Fibroblast of lung (primary cell): ENCODE measurements around the gene DHRS4. TPM values are rescaled to one million over a fixed set of nuclear protein-coding genes. Genes with fewer than 3 reads are reported as not detected.

ENCODE experiments used
- DNase-seq, 2 donors: peaks; one replicate each; pipeline versions ENCODE4 v3.0.0 to v3.0.0-alpha.2; 2010; ENCODE audit warnings: low read depth in 2 of 2
- H2AFZ ChIP-seq: 2 replicates; pipeline ENCODE4 v1.5.1; 2012; ENCODE audit warnings: low read length, control low read depth, inconsistent platforms
- H3K27ac ChIP-seq: 2 replicates; pipeline ENCODE4 v1.5.1; 2011; ENCODE audit warnings: low read length, control low read depth; ENCODE audit not compliant: insufficient read depth
- H3K27me3 ChIP-seq: 2 replicates; pipeline ENCODE4 v1.5.1; 2011; ENCODE audit warnings: mild to moderate bottlenecking, low read length; ENCODE audit not compliant: control insufficient read depth, insufficient read depth
- H3K36me3 ChIP-seq: 2 replicates; pipeline ENCODE4 v1.5.1; 2011; ENCODE audit warnings: low read length; ENCODE audit not compliant: control insufficient read depth, insufficient read depth
- H3K4me1 ChIP-seq: 2 replicates; pipeline ENCODE4 v1.5.1; 2011; ENCODE audit warnings: low read length; ENCODE audit not compliant: control insufficient read depth, insufficient read depth; ENCODE audit errors: extremely low read depth
- H3K4me2 ChIP-seq: 2 replicates; pipeline ENCODE4 v1.5.1; 2011; ENCODE audit warnings: low read length, control low read depth; ENCODE audit not compliant: insufficient read depth; ENCODE audit errors: extremely low read depth
- H3K4me3 ChIP-seq, 4 experiments: fragments of 200-600 bp in 1 of 4; sonication (generic) in 1 of 4; replicated peaks in 1 of 4; 2 replicates each; pipeline ENCODE4 v1.5.1; 2011 to 2016; ENCODE audit warnings: low read length in 4 of 4, low read depth in 3 of 4, mild to moderate bottlenecking in 3 of 4, control low read depth in 2 of 4, inconsistent platforms in 1 of 4, mixed read lengths in 1 of 4; ENCODE audit not compliant: insufficient read depth in 1 of 4; ENCODE audit errors: control extremely low read depth in 1 of 4
- H3K79me2 ChIP-seq: 2 replicates; pipeline ENCODE4 v1.5.1; 2012; ENCODE audit warnings: mild to moderate bottlenecking, low read length, inconsistent platforms; ENCODE audit not compliant: control insufficient read depth, insufficient read depth
- H3K9ac ChIP-seq: 2 replicates; pipeline ENCODE4 v1.5.1; 2011; ENCODE audit warnings: mild to moderate bottlenecking, low read length, control low read depth; ENCODE audit not compliant: insufficient read depth
- H3K9me3 ChIP-seq: 2 replicates; pipeline ENCODE4 v1.5.1; 2012; ENCODE audit warnings: low read depth, low read length; ENCODE audit not compliant: control insufficient read depth, insufficient read depth
- H4K20me1 ChIP-seq: 2 replicates; pipeline ENCODE4 v1.5.1; 2011; ENCODE audit warnings: low read length; ENCODE audit not compliant: control insufficient read depth, insufficient read depth; ENCODE audit errors: extremely low read depth
- CTCF ChIP-seq, 2 donors: IDR thresholded peaks in 1 of 2; conservative IDR thresholded peaks in 1 of 2; 1 replicate in 1 of 2; 2 replicates in 1 of 2; pipeline ENCODE4 v1.5.1; 2011 to 2012; ENCODE audit warnings: low read length in 2 of 2, control low read depth in 1 of 2, inconsistent platforms in 1 of 2, low read depth in 1 of 2, mild to moderate bottlenecking in 1 of 2
- EZH2 ChIP-seq: IDR thresholded peaks from 2 replicates; pipeline ENCODE4 v1.5.1; 2012; ENCODE audit warnings: low read length, control low read depth, mild to moderate bottlenecking; ENCODE audit errors: missing control alignments
- polyA plus RNA-seq, 2 donors: library from polyadenylated mRNA; depleted of rRNA in 1 of 2; stranded (reverse) in 1 of 2; unstranded in 1 of 2; fragments of >200 nt; gene quantifications; 2 replicates each; pipeline ENCODE4 v1.2.1, GENCODE V29; 2011 to 2012; ENCODE audit warnings: missing spikeins in 1 of 2
- total RNA-seq: library from RNA; depleted of rRNA; stranded (reverse); fragments of >200 nt; gene quantifications from 2 replicates; pipeline ENCODE4 v1.2.1, GENCODE V29; 2014

DHRS4 gene
- total and polyA plus RNA-seq, 2 donors (not counting 1 experiment from before 2014, with no cell fraction given) = 30.5 to 54.7 TPM

GRCh38 chr14:23929136-23929535 lies 24.4 kb upstream of the DHRS4 start:
- H4K20me1 ChIP-seq = no peaks in the 10 kb centered on the region
- DNase-seq = no peak
- no peak for TF ChIP-seq EZH2
- TF ChIP-seq CTCF (conservative IDR thresholded peaks at IDR 0.05 in 1 of 2, IDR thresholded peaks at IDR 0.05 in 1 of 2; ENCODE audit: low read depth in 1 of 2, low read length in 2 of 2) = no peak
- H3K9ac ChIP-seq = no peak overlapping the region
- no peaks in the 10 kb centered on the region for H3K79me2 ChIP-seq
- no peak overlapping the region for H3K4me2 ChIP-seq
- no peaks in the 10 kb centered on the region for H3K9me3 ChIP-seq
- no peaks in the 10 kb centered on the region for H3K27me3 ChIP-seq
- H2AFZ ChIP-seq = no peak overlapping the region
- no peak overlapping the region for H3K27ac ChIP-seq
- H3K4me3 ChIP-seq = no peak overlapping the region
- H3K36me3 ChIP-seq = no peaks in the 10 kb centered on the region
- no peaks in the 10 kb centered on the region for H3K4me1 ChIP-seq

GRCh38 chr14:23929822-23930294 lies 23.7 kb upstream of the DHRS4 start:
- H3K4me3 ChIP-seq = no peak overlapping the region
- no peak overlapping the region for H3K4me2 ChIP-seq
- no peaks in the 10 kb centered on the region for H3K27me3 ChIP-seq
- no peaks in the 10 kb centered on the region for H3K36me3 ChIP-seq
- H3K4me1 ChIP-seq = no peaks in the 10 kb centered on the region
- TF ChIP-seq CTCF (conservative IDR thresholded peaks at IDR 0.05 in 1 of 2, IDR thresholded peaks at IDR 0.05 in 1 of 2; ENCODE audit: low read depth in 1 of 2, low read length in 2 of 2) = peak; percentile 98
- TF ChIP-seq EZH2 = no peak
- H3K79me2 ChIP-seq = no peaks in the 10 kb centered on the region
- H4K20me1 ChIP-seq = no peaks in the 10 kb centered on the region
- H2AFZ ChIP-seq = no peak overlapping the region
- no peak overlapping the region for H3K9ac ChIP-seq
- no peaks in the 10 kb centered on the region for H3K9me3 ChIP-seq
- H3K27ac ChIP-seq = no peak overlapping the region
- DNase-seq = peak; percentile 55 to 68

GRCh38 chr14:23930742-23931141 lies 22.8 kb upstream of the DHRS4 start:
- Histone ChIP-seq H3K4me2 (no peak overlapping the region), H3K79me2 (no peaks in the 10 kb centered on the region), H3K9ac (no peak overlapping the region), H3K4me3 (no peak overlapping the region), H3K36me3 (no peaks in the 10 kb centered on the region), H4K20me1 (no peaks in the 10 kb centered on the region), H3K4me1 (no peaks in the 10 kb centered on the region), H2AFZ (no peak overlapping the region), H3K9me3 (no peaks in the 10 kb centered on the region), H3K27ac (no peak overlapping the region), H3K27me3 (no peaks in the 10 kb centered on the region)
- no peak for TF ChIP-seq EZH2
- no peak for TF ChIP-seq CTCF (conservative IDR thresholded peaks at IDR 0.05 in 1 of 2, IDR thresholded peaks at IDR 0.05 in 1 of 2; ENCODE audit: low read depth in 1 of 2, low read length in 2 of 2)
- DNase-seq = peak in 1 of 2 donors; percentile 36
